Neural progenitor cell (in vitro differentiated cells): Measurements from ENCODE around the gene PSMB9. TPM values are rescaled to one million over a fixed set of nuclear protein-coding genes. Genes with fewer than 3 reads are reported as not detected.

ENCODE experiments used
- DNase-seq: peaks from one replicate; pipeline ENCODE4 v3.0.0-alpha.2; 2016; ENCODE audit warnings: low spot score
- H2AFZ ChIP-seq: fragments of 200-600 bp; sonication (generic); replicated peaks from 2 replicates; pipeline ENCODE4 v1.6.1; 2016; ENCODE audit warnings: antibody characterized with exemption
- H3F3A ChIP-seq: fragments of 200-600 bp; sonication (generic); 2 replicates; pipeline ENCODE4 v1.6.1; 2016; ENCODE audit warnings: antibody characterized with exemption, low read depth
- H3K27ac ChIP-seq: fragments of 200-600 bp; sonication (generic); 2 replicates; pipeline ENCODE4 v1.5.1; 2016; ENCODE audit warnings: mild to moderate bottlenecking
- H3K27me3 ChIP-seq: fragments of 200-600 bp; sonication (generic); 2 replicates; pipeline ENCODE4 v1.6.1; 2016; ENCODE audit warnings: mild to moderate bottlenecking, moderate library complexity
- H3K36me3 ChIP-seq: fragments of 200-600 bp; sonication (generic); 2 replicates; pipeline ENCODE4 v1.5.1; 2016
- H3K4me1 ChIP-seq: fragments of 200-600 bp; sonication (generic); 2 replicates; pipeline ENCODE4 v1.6.1; 2016; ENCODE audit warnings: mixed run types
- H3K4me2 ChIP-seq: fragments of 200-600 bp; sonication (generic); 2 replicates; pipeline ENCODE4 v1.6.1; 2016
- H3K4me3 ChIP-seq: fragments of 200-600 bp; sonication (generic); 2 replicates; pipeline ENCODE4 v1.5.1; 2016
- H3K79me2 ChIP-seq: fragments of 200-600 bp; sonication (generic); 2 replicates; pipeline ENCODE4 v1.6.1; 2016; ENCODE audit warnings: low read depth
- H3K9ac ChIP-seq: fragments of 200-600 bp; sonication (generic); 2 replicates; pipeline ENCODE4 v1.6.1; 2016
- H3K9me3 ChIP-seq: fragments of 200-600 bp; sonication (generic); 2 replicates; pipeline ENCODE4 v1.5.1; 2016; ENCODE audit warnings: low read depth
- H4K20me1 ChIP-seq: fragments of 200-600 bp; sonication (generic); 2 replicates; pipeline ENCODE4 v1.6.1; 2016; ENCODE audit warnings: low read depth
- H3K27ac Mint-ChIP-seq: 3 replicates; pipeline ENCODE4 v1.8.0; 2021; ENCODE audit warnings: mixed read lengths
- H3K27me3 Mint-ChIP-seq: 2 replicates; pipeline ENCODE4 v1.8.0; 2022; ENCODE audit warnings: low read depth, mild to moderate bottlenecking, inconsistent platforms, moderate library complexity, mixed read lengths; ENCODE audit not compliant: insufficient read depth
- H3K36me3 Mint-ChIP-seq: 3 replicates; pipeline ENCODE4 v1.8.0; 2021; ENCODE audit warnings: mixed read lengths
- H3K4me1 Mint-ChIP-seq: 3 replicates; pipeline ENCODE4 v1.8.0; 2021; ENCODE audit warnings: mixed read lengths
- H3K4me3 Mint-ChIP-seq: 3 replicates; pipeline ENCODE4 v1.8.0; 2021; ENCODE audit warnings: mild to moderate bottlenecking, moderate library complexity, mixed read lengths
- H3K9me3 Mint-ChIP-seq: 3 replicates; pipeline ENCODE4 v1.8.0; 2020; ENCODE audit warnings: mixed read lengths
- CTCF ChIP-seq: fragments of 200-600 bp; sonication (generic); IDR thresholded peaks from 2 replicates; pipeline ENCODE4 v1.5.1; 2017; ENCODE audit warnings: antibody characterized with exemption, mild to moderate bottlenecking
- EZH2 ChIP-seq: fragments of 200-600 bp; sonication (generic); IDR thresholded peaks from 2 replicates; pipeline ENCODE4 v1.6.1; 2017; ENCODE audit warnings: antibody characterized with exemption, mild to moderate bottlenecking, moderate library complexity
- EZH2phosphoT487 ChIP-seq: fragments of 200-600 bp; sonication (generic); IDR thresholded peaks from 2 replicates; pipeline ENCODE4 v1.6.1; 2017; ENCODE audit warnings: antibody characterized with exemption
- total RNA-seq: library from RNA; depleted of rRNA; stranded (reverse); fragments of >200 nt; gene quantifications from 2 replicates; pipeline ENCODE4 v1.2.3, GENCODE V29; 2015; ENCODE audit warnings: low replicate concordance

Gene PSMB9
- total RNA-seq, 1 donor from 2014 or later, result not detected

- Histone ChIP-seq H3K9me3 (no peaks in the 10 kb centered on the region), H3K4me3 (peak within 1 kb of the TSS; percentile 67), H3K4me1 (peaks cover 5% of the 10 kb centered on the region), H3F3A (peaks cover 5% of the 10 kb centered on the region), H3K36me3 (no peaks in the 10 kb centered on the region), H4K20me1 (no peaks in the 10 kb centered on the region), H2AFZ (peak within 1 kb of the TSS; percentile 66), H3K9ac (no peak within 1 kb of the TSS), H3K79me2 (no peaks in the 10 kb centered on the region), H3K27me3 (peaks cover 33% of the 10 kb centered on the region), H3K4me2 (peak within 1 kb of the TSS; percentile 71), H3K27ac (no peak within 1 kb of the TSS)
- peak within 1 kb of the TSS; percentile 90 for H3K4me3 Mint-ChIP-seq
- peak; percentile 98 for TF ChIP-seq CTCF
- TF ChIP-seq EZH2phosphoT487, result no peak
- TF ChIP-seq EZH2, result no peak
- peaks cover 29% of the 10 kb centered on the region for H3K27me3 Mint-ChIP-seq
- no peaks in the 10 kb centered on the region for H3K9me3 Mint-ChIP-seq
- peak; percentile 95 for DNase-seq
- peaks cover 6% of the 10 kb centered on the region for H3K4me1 Mint-ChIP-seq
- H3K27ac Mint-ChIP-seq, result peak within 1 kb of the TSS; percentile 40
- no peaks in the 10 kb centered on the region for H3K36me3 Mint-ChIP-seq
Measured at GRCh38 chr6:32838114-32838958, 15.7 kb upstream of the PSMB9 start, which contains the start of gene TAP2. TAP2 (minus strand) TSS chr6:32838739; CDS start chr6:32838233, 506 bp downstream.

- no peak overlapping the region for H3K4me3 ChIP-seq
- Mint-ChIP-seq H3K9me3 (no peaks in the 10 kb centered on the region), H3K27me3 (peaks cover 37% of the 10 kb centered on the region), H3K36me3 (no peaks in the 10 kb centered on the region), H3K4me1 (peaks cover 12% of the 10 kb centered on the region), H3K27ac (no peak overlapping the region), H3K4me3 (no peak overlapping the region)
- no peaks in the 10 kb centered on the region for H3K79me2 ChIP-seq
- H3K36me3 ChIP-seq, result no peaks in the 10 kb centered on the region
- no peak overlapping the region for H2AFZ ChIP-seq
- H4K20me1 ChIP-seq, result no peaks in the 10 kb centered on the region
- peaks cover 44% of the 10 kb centered on the region for H3K27me3 ChIP-seq
- H3K27ac ChIP-seq, result no peak overlapping the region
- H3K9me3 ChIP-seq, result no peaks in the 10 kb centered on the region
- DNase-seq, result no peak
- peaks cover 5% of the 10 kb centered on the region for H3F3A ChIP-seq
- peaks cover 5% of the 10 kb centered on the region for H3K4me1 ChIP-seq
- TF ChIP-seq EZH2phosphoT487 (no peak), EZH2 (no peak), CTCF (no peak)
- no peak overlapping the region for H3K4me2 ChIP-seq
- no peak overlapping the region for H3K9ac ChIP-seq
Measured at GRCh38 chr6:32839356-32839755, 14.6 kb upstream of the PSMB9 start.

GRCh38 chr6:32840604-32841246 lies 13.3 kb upstream of the PSMB9 start:
- H3K36me3 ChIP-seq, result no peaks in the 10 kb centered on the region
- H3K4me3 ChIP-seq, result no peak overlapping the region
- H3K4me1 ChIP-seq, result peaks cover 8% of the 10 kb centered on the region
- H3K36me3 Mint-ChIP-seq, result no peaks in the 10 kb centered on the region
- H3K4me3 Mint-ChIP-seq, result no peak overlapping the region
- H3K27ac Mint-ChIP-seq, result no peak overlapping the region
- DNase-seq, result no peak
- peaks cover 44% of the 10 kb centered on the region for H3K27me3 Mint-ChIP-seq
- H3K27ac ChIP-seq, result no peak overlapping the region
- H3K27me3 ChIP-seq, result peaks cover 54% of the 10 kb centered on the region
- H2AFZ ChIP-seq, result no peak overlapping the region
- H3F3A ChIP-seq, result peaks cover 5% of the 10 kb centered on the region
- peaks cover 17% of the 10 kb centered on the region for H3K4me1 Mint-ChIP-seq
- H3K9me3 ChIP-seq, result no peaks in the 10 kb centered on the region
- no peaks in the 10 kb centered on the region for H4K20me1 ChIP-seq
- no peak overlapping the region for H3K9ac ChIP-seq
- no peaks in the 10 kb centered on the region for H3K79me2 ChIP-seq
- no peak overlapping the region for H3K4me2 ChIP-seq
- no peak for TF ChIP-seq EZH2
- TF ChIP-seq EZH2phosphoT487, result no peak
- no peak for TF ChIP-seq CTCF
- H3K9me3 Mint-ChIP-seq, result no peaks in the 10 kb centered on the region
